Measurements from ENCODE around the gene GMDS.

Gene GMDS

DNA sequence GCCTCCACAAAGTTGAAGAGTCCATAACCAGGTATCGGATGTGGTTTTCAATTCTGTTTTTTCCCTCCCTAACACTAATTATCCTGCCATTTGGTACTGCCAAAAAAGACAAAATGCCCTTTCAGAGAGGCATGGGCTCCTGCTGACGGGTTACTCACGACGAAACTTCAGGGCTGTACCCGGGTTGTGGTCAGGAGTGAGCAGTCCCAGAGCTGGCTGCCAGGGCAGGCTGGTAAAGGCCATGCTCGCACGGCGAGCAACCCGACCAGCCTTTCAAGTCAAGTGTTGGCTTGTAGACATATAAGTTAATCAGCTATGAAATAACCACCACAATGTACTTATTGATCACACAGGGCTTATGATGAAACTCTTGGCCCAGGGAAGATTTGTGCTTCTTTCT lies 483.2 kb downstream of the GMDS start:
- no peaks in the 10 kb centered on the region for H3K9me3 ChIP-seq
- intact Hi-C loops (cut with DNase I; ENCODE audit: low total_unique reads): no loop called here
- no peaks in the 10 kb centered on the region for H3K36me3 ChIP-seq
- no peak for DNase-seq
- no peak overlapping the region for H3K27ac ChIP-seq
- H3K4me1 ChIP-seq: peaks cover 0 to 43% (median 26%) of the 10 kb centered on the region in 4 donors
- TF ChIP-seq, protein P1, sequence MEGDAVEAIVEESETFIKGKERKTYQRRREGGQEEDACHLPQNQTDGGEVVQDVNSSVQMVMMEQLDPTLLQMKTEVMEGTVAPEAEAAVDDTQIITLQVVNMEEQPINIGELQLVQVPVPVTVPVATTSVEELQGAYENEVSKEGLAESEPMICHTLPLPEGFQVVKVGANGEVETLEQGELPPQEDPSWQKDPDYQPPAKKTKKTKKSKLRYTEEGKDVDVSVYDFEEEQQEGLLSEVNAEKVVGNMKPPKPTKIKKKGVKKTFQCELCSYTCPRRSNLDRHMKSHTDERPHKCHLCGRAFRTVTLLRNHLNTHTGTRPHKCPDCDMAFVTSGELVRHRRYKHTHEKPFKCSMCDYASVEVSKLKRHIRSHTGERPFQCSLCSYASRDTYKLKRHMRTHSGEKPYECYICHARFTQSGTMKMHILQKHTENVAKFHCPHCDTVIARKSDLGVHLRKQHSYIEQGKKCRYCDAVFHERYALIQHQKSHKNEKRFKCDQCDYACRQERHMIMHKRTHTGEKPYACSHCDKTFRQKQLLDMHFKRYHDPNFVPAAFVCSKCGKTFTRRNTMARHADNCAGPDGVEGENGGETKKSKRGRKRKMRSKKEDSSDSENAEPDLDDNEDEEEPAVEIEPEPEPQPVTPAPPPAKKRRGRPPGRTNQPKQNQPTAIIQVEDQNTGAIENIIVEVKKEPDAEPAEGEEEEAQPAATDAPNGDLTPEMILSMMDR (IDR thresholded peaks at IDR 0.05): no peak
- H3K4me3 ChIP-seq: no peak overlapping the region
- H3K27me3 ChIP-seq: no peaks in the 10 kb centered on the region

DNA sequence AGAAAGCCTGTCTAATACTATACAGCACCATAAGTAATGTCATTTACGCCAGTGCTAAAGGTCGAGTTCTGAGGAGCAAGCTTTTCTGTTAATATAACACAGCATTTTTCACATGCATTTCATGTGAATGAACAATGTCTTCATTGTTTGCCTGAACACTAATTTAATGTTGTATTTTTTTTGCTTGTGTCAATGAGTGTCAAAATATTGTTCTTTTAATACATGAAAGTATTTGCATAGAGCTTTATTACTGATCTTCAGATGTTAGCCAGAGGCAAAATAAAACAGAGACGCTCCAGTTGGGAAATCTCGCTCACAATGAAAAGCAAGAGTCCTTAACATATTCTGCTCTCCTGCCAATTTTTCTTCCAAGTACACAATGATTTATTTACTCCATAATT lies 483.9 kb downstream of the GMDS start:
- TF ChIP-seq, protein P1 (IDR thresholded peaks at IDR 0.05): no peak

DNA sequence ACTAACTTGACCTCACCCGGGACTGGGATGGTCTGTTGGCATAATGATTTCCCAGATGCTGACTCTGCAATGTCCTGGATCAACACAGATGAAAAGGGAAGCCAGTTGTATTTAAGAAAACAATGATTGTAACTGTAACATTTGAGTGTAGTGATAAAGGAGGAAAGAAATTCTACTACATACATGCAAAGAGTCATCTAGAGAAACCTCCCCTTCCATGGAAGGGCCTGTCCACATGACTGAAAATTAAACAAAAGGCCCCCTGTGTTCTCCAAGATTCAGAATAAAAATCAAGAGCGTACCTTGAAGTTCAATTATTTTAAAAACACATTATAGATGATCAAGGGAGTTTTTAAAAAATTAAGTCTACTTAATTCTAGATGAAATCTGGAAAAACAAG lies 484.5 kb downstream of the GMDS start:
- intact Hi-C loops (cut with DNase I; ENCODE audit: low total_unique reads): no loop called here
- H3K36me3 ChIP-seq: no peaks in the 10 kb centered on the region
- H3K4me3 ChIP-seq: no peak overlapping the region
- H3K9me3 ChIP-seq: no peaks in the 10 kb centered on the region
- TF ChIP-seq, protein P1 (IDR thresholded peaks at IDR 0.05): no peak
- H3K4me1 ChIP-seq: peaks cover 0 to 30% (median 15%) of the 10 kb centered on the region in 4 donors
- H3K27ac ChIP-seq: no peak overlapping the region
- no peaks in the 10 kb centered on the region for H3K27me3 ChIP-seq
- DNase-seq: no peak

More for the DNA sequence above, 483.9 kb downstream of the GMDS start:
- Histone ChIP-seq H3K36me3 (no peaks in the 10 kb centered on the region), H3K4me1 (peaks cover 0 to 36% (median 21%) of the 10 kb centered on the region in 4 donors), H3K4me3 (no peak overlapping the region), H3K9me3 (no peaks in the 10 kb centered on the region), H3K27me3 (no peaks in the 10 kb centered on the region), H3K27ac (no peak overlapping the region)
- no peak for DNase-seq
- intact Hi-C loops (cut with DNase I; ENCODE audit: low total_unique reads): no loop called here

DNA sequence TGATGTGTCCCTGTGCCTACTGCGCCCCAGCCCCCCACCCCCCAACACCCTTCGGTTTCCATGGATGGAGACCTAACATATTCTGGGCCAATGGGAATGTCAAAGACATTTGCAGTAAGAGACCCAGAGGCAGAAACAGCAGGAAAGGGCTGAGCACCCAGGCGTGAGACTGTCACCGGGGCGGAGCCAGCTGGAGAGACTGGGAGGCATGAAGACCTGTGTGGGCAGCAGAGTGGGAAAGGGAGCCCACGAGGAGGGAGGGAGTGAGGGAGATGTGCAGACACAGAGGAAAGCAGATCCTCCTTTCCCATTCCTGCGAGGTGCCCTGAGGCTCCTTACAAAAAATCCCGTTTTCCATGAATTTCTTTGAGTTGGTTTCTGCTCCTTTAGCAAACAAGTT lies 485.5 kb downstream of the GMDS start:
- intact Hi-C loops (cut with DNase I; ENCODE audit: low total_unique reads): no loop called here
- TF ChIP-seq, protein P1 (IDR thresholded peaks at IDR 0.05): no peak
- H3K4me3 ChIP-seq: no peak overlapping the region
- H3K9me3 ChIP-seq: no peaks in the 10 kb centered on the region
- H3K36me3 ChIP-seq: no peaks in the 10 kb centered on the region
- H3K27ac ChIP-seq: no peak overlapping the region
- no peaks in the 10 kb centered on the region for H3K27me3 ChIP-seq
- peaks cover 0 to 20% (median 9%) of the 10 kb centered on the region in 4 donors for H3K4me1 ChIP-seq
- no peak for DNase-seq

DNA sequence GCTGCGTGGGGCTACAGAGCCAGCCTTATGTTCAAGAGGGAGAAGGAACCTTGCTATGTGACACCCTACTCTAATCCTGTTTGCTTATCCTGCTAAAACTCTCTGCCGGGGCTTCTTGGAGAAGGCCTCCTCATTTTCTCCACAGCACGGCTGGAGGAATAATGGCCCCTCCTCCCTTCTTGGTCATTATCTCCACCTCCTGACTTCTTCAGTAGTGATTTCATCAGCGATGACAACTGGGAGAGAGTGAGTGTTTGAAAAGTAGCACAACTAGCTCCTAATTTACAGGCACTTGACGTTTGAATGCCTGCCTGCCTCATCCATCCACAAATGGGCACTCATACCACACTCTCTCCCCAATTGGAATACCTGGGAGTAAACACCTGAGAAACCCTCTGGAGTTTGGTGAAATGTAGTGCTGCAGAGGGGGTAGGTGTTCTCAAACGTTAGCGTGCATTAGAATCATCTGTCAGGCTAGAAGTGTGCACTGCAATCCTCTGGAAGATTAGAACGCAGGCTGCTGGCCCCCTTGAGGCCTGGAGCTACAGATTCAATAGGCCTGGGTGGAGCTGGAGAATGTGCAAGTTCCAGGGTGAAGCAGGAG lies 487.2 kb downstream of the GMDS start:
- Histone ChIP-seq H3K36me3 (no peaks in the 10 kb centered on the region), H3K27ac (no peak overlapping the region), H3K4me3 (no peak overlapping the region), H3K9me3 (no peaks in the 10 kb centered on the region), H3K4me1 (peaks cover 0 to 3% (median 0%) of the 10 kb centered on the region in 4 donors), H3K27me3 (no peaks in the 10 kb centered on the region)
- TF ChIP-seq, protein P1 (IDR thresholded peaks at IDR 0.05): no peak
- DNase-seq: no peak
- intact Hi-C loops (cut with DNase I; ENCODE audit: low total_unique reads): no loop called here

DNA sequence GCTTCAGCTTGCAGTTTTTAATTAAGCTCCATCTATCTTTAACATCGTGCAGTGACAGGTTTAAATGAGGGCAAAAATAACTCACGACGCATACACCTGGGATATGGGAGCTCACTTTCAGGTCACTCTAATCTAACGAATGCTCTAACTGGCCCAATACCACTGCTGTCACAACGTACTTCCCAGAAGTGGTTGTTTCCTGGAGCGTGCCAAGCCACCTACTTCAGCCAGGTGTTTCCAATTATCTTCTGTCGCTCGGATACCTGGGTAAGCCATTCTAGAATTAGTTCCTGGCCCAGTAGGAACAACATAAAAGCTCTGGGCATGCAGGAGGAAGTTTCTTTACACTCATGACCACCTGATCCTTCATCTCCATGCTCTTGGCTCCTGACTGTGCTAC lies 488.3 kb downstream of the GMDS start:
- no peak overlapping the region for H3K27ac ChIP-seq
- TF ChIP-seq, protein P1 (IDR thresholded peaks at IDR 0.05): no peak

More for the DNA sequence above, 488.3 kb downstream of the GMDS start:
- no peaks in the 10 kb centered on the region for H3K4me1 ChIP-seq
- no peaks in the 10 kb centered on the region for H3K27me3 ChIP-seq
- H3K9me3 ChIP-seq: peaks cover 0 to 8% (median 0%) of the 10 kb centered on the region in 3 donors
- DNase-seq: no peak
- intact Hi-C loops (cut with DNase I; ENCODE audit: low total_unique reads): no loop called here
- no peak overlapping the region for H3K4me3 ChIP-seq
- H3K36me3 ChIP-seq: no peaks in the 10 kb centered on the region

Data from tibial artery (tissue), 4 donors.